Measurements from ENCODE around the gene CCNH.

Gene CCNH

GRCh38 chr5:87354496-87354895, 58.2 kb downstream of the CCNH start:
- no peak for DNase-seq

- no peak for DNase-seq
These were observed 64.9 kb downstream of the CCNH start for GRCh38 chr5:87347841-87348240.

GRCh38 chr5:87347272-87347671, 65.5 kb downstream of the CCNH start:
- DNase-seq, result no peak
